OCI-LY1 (cell line): ENCODE measurements around the gene GALNT10.

Experiments used
- H2AFZ ChIP-seq: fragments of 200-600 bp; sonication (generic), shearing (Covaris generic); 2 replicates; pipeline ENCODE4 v1.6.0; 2014; ENCODE audit warnings: antibody characterized with exemption, mild to moderate bottlenecking, low read length
- H3F3A ChIP-seq: fragments of 200-600 bp; sonication (generic), shearing (Covaris generic); 2 replicates; pipeline ENCODE4 v1.6.0; 2014; ENCODE audit warnings: mild to moderate bottlenecking, antibody characterized with exemption, low read length, moderate library complexity; ENCODE audit not compliant: insufficient read depth
- H3K27ac ChIP-seq: fragments of 200-600 bp; sonication (generic); 2 replicates; pipeline ENCODE4 v1.5.1; 2014; ENCODE audit warnings: low read length, mixed run types, mild to moderate bottlenecking, low read depth; ENCODE audit not compliant: poor library complexity, severe bottlenecking
- H3K27me3 ChIP-seq: fragments of 200-600 bp; sonication (generic); 2 replicates; pipeline ENCODE4 v1.6.0; 2014; ENCODE audit warnings: antibody characterized with exemption, mild to moderate bottlenecking, low read length, moderate library complexity; ENCODE audit not compliant: insufficient read depth
- H3K36me3 ChIP-seq: fragments of 200-600 bp; sonication (generic); 2 replicates; pipeline ENCODE4 v1.6.1; 2014; ENCODE audit warnings: mild to moderate bottlenecking, antibody characterized with exemption, low read length, moderate library complexity, mixed read lengths; ENCODE audit not compliant: insufficient read depth
- H3K4me1 ChIP-seq: fragments of 200-600 bp; sonication (generic); 2 replicates; pipeline ENCODE4 v1.5.1; 2014; ENCODE audit warnings: mild to moderate bottlenecking, low read length, moderate library complexity; ENCODE audit not compliant: insufficient read depth, severe bottlenecking
- H3K4me2 ChIP-seq: fragments of 200-600 bp; sonication (generic), shearing (Covaris generic); 2 replicates; pipeline ENCODE4 v1.6.1; 2014; ENCODE audit warnings: low read length
- H3K4me3 ChIP-seq: fragments of 200-600 bp; sonication (generic); 2 replicates; pipeline ENCODE4 v1.5.1; 2014; ENCODE audit warnings: low read length, low read depth, mild to moderate bottlenecking, mixed read lengths; ENCODE audit not compliant: poor library complexity, severe bottlenecking
- H3K79me2 ChIP-seq: fragments of 200-600 bp; shearing (Covaris generic); 2 replicates; pipeline ENCODE4 v1.6.1; 2016; ENCODE audit warnings: mixed run types, low read length, mixed read lengths; ENCODE audit not compliant: insufficient read depth
- H3K9ac ChIP-seq: fragments of 200-600 bp; sonication (generic), shearing (Covaris generic); 2 replicates; pipeline ENCODE4 v1.6.1; 2014; ENCODE audit warnings: mild to moderate bottlenecking, low read length, mixed read lengths
- H3K9me2 ChIP-seq: fragments of 200-600 bp; sonication (generic), shearing (Covaris generic); 2 replicates; pipeline ENCODE4 v1.6.1; 2014; ENCODE audit warnings: low read depth, mild to moderate bottlenecking, low read length, mixed read lengths
- H3K9me3 ChIP-seq: fragments of 200-600 bp; shearing (Covaris generic); 2 replicates; pipeline ENCODE4 v1.6.1; 2014; ENCODE audit warnings: low read length, mixed read lengths
- H4K20me1 ChIP-seq: fragments of 200-600 bp; sonication (generic), shearing (Covaris generic); 2 replicates; pipeline ENCODE4 v1.6.0; 2016; ENCODE audit warnings: mild to moderate bottlenecking, low read length; ENCODE audit not compliant: insufficient read depth
- CTCF ChIP-seq: fragments of 200-600 bp; sonication (generic), shearing (Covaris generic); IDR thresholded peaks from 2 replicates; pipeline ENCODE4 v1.5.1; 2017; ENCODE audit warnings: mild to moderate bottlenecking, antibody characterized with exemption, low read length, moderate library complexity, mixed read lengths
- EZH2 ChIP-seq: fragments of 200-600 bp; sonication (generic), shearing (Covaris generic); IDR thresholded peaks from 2 replicates; pipeline ENCODE4 v1.8.0; 2017; ENCODE audit warnings: borderline replicate concordance, mixed run types, mild to moderate bottlenecking, antibody characterized with exemption, low read length, moderate library complexity, mixed read lengths

Gene GALNT10

GRCh38 chr5:154445422-154446194 is 255.1 kb downstream of the GALNT10 start, which contains the start of gene SAP30L:
SAP30L (plus strand) TSS chr5:154445997; CDS start chr5:154446605, 608 bp downstream.
- H3K4me3 ChIP-seq: peak within 1 kb of the TSS; percentile 79
- H3K4me1 ChIP-seq: peaks cover 30% of the 10 kb centered on the region
- H4K20me1 ChIP-seq: no peaks in the 10 kb centered on the region
- peak within 1 kb of the TSS; percentile 74 for H3K9ac ChIP-seq
- TF ChIP-seq EZH2 (no peak), CTCF (no peak)
- no peak within 1 kb of the TSS for H3K27ac ChIP-seq
- peaks cover 21% of the 10 kb centered on the region for H3K36me3 ChIP-seq
- no peaks in the 10 kb centered on the region for H3K9me3 ChIP-seq
- H3K27me3 ChIP-seq: no peaks in the 10 kb centered on the region
- no peak within 1 kb of the TSS for H2AFZ ChIP-seq
- H3K4me2 ChIP-seq: peak within 1 kb of the TSS; percentile 100
- no peaks in the 10 kb centered on the region for H3K79me2 ChIP-seq
- no peaks in the 10 kb centered on the region for H3K9me2 ChIP-seq
- H3F3A ChIP-seq: no peaks in the 10 kb centered on the region

GRCh38 chr5:154446195-154447088 is 255.9 kb downstream of the GALNT10 start:
- H3K27me3 ChIP-seq: no peaks in the 10 kb centered on the region
- H3K9me2 ChIP-seq: no peaks in the 10 kb centered on the region
- peak overlapping the region; percentile 74 for H3K9ac ChIP-seq
- peak overlapping the region; percentile 100 for H3K4me2 ChIP-seq
- no peaks in the 10 kb centered on the region for H4K20me1 ChIP-seq
- TF ChIP-seq EZH2 (no peak), CTCF (no peak)
- no peak overlapping the region for H2AFZ ChIP-seq
- peak overlapping the region; percentile 79 for H3K4me3 ChIP-seq
- H3K36me3 ChIP-seq: peaks cover 20% of the 10 kb centered on the region; the same call in 1 of the 2 replicates
- no peaks in the 10 kb centered on the region for H3F3A ChIP-seq
- H3K27ac ChIP-seq: no peak overlapping the region
- H3K79me2 ChIP-seq: no peaks in the 10 kb centered on the region
- no peaks in the 10 kb centered on the region for H3K9me3 ChIP-seq
- peaks cover 30% of the 10 kb centered on the region for H3K4me1 ChIP-seq

GRCh38 chr5:154447089-154447725 is 256.7 kb downstream of the GALNT10 start:
- Histone ChIP-seq H3K36me3 (peaks cover 18% of the 10 kb centered on the region; the same call in 1 of the 2 replicates), H3K27ac (no peak overlapping the region), H3K79me2 (no peaks in the 10 kb centered on the region), H3K4me3 (peak overlapping the region; percentile 79), H3K9me3 (no peaks in the 10 kb centered on the region), H3F3A (no peaks in the 10 kb centered on the region), H2AFZ (no peak overlapping the region), H4K20me1 (no peaks in the 10 kb centered on the region), H3K9me2 (no peaks in the 10 kb centered on the region), H3K27me3 (no peaks in the 10 kb centered on the region), H3K4me2 (peak overlapping the region; percentile 100), H3K4me1 (peaks cover 30% of the 10 kb centered on the region), H3K9ac (peak overlapping the region; percentile 74)
- no peak for TF ChIP-seq CTCF
- TF ChIP-seq EZH2: no peak
